Left colon (tissue), 2 donors: ENCODE results near the gene FBXO5. TPM values are rescaled to one million over a fixed set of nuclear protein-coding genes. Genes with fewer than 3 reads are reported as not detected.
A peak's percentile ranks its signal among the peaks of the same experiment; 100 is the strongest.

Source experiments
- ATAC-seq: fragments of 200-7000 bp; cut with Tn5 transposase; one replicate; pipeline ENCODE4 v1.9.1; 2020; ENCODE audit warnings: mild to moderate bottlenecking, moderate library complexity
- DNase-seq, 2 donors: peaks; one replicate each; pipeline ENCODE4 v3.0.0-alpha.2; 2020
- intact Hi-C, 2 donors: fragments of 100-400 bp; cut with DNase I in 1 of 2; cut with micrococcal nuclease in 1 of 2; formaldehyde crosslinking; loops; one replicate each; pipeline versions ENCODE4 v1.11.2 to v1.14.0; 2022; cut with DNase I, micrococcal nuclease
- long read RNA-seq: library from polyadenylated mRNA; unstranded; transcript quantifications from one replicate; pipeline ENCODE4 v2.0.0, GENCODE V29; 2021
- total RNA-seq, 2 donors: library from RNA; stranded (reverse); fragmentation: NEBNext Ultra II Directional; extraction: Animal tissue kit (Norgen Biotek cat#: 25700); gene quantifications; one replicate each; pipeline ENCODE4 v1.2.1, GENCODE V29; 2021
- donor health status: DM: no; HTN: no; CAD: no.
- donor health status: DM: yes; HTN: yes; CAD: no.

FBXO5 gene, protein sequence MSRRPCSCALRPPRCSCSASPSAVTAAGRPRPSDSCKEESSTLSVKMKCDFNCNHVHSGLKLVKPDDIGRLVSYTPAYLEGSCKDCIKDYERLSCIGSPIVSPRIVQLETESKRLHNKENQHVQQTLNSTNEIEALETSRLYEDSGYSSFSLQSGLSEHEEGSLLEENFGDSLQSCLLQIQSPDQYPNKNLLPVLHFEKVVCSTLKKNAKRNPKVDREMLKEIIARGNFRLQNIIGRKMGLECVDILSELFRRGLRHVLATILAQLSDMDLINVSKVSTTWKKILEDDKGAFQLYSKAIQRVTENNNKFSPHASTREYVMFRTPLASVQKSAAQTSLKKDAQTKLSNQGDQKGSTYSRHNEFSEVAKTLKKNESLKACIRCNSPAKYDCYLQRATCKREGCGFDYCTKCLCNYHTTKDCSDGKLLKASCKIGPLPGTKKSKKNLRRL
- 1 to 10 TPM; 3.7 to 4.5 TPM for total RNA-seq
- long read RNA-seq, partial matches to known transcripts: 2 of 3 reads
- long read RNA-seq, other reads (novel, unspliced or antisense): 0 of 3 reads

GRCh38 chr6:152982904-152983636, at the start of gene FBXO5:
Gene FBXO5, minus strand, starts transcription at chr6:152983041. Its CDS starts 82 bp downstream, at chr6:152982959.
- intact Hi-C loops: no loop called here
- ATAC-seq: peak; percentile 95
- DNase-seq: peak; percentile 97 to 98

DNA sequence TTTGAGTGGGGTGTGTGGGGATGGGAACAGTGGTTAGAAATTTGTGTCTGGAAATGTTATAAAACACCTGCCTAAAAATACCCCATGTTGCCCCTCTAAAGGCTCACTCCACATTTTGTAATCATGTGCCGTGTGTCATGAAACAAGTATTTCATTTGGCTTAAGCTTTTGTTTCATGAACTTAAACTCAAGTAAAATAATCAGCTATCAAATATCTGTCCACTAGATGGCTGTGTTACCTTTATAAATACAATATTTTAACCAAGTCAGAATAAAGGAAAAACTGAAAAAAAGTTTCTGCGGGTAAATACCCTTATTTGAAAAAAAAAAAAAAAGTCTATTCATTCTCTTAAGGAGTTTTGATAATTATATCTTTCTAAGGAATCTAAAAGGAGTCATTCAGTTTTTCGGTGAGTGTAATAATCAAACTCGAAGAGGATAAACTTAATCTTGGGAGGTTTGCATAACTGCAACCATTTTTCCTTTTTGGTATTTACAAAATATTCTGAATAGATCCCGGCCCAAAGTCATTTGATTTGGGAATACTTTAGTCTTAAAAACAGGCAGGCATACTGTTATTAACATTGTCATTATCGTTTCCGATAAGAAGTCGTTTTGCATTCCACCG, 49.5 kb upstream of the FBXO5 start:
- intact Hi-C loops: loop anchor here (5.0 to 10.0 kb wide), 2 partner anchors 480 to 482 kb away; no protein-coding TSS in a partner anchor
- ATAC-seq (peak; percentile 42), DNase-seq (no peak)

GRCh38 chr6:153031335-153031955, 48.6 kb upstream of the FBXO5 start:
- ATAC-seq (peak; percentile 71), DNase-seq (no peak)
- intact Hi-C loops: loop anchor here (5.0 to 10.0 kb wide), 2 partner anchors 481 to 483 kb away; no protein-coding TSS in a partner anchor

- ATAC-seq (no peak), DNase-seq (no peak)
- intact Hi-C loops: loop anchor here in 1 of 2 donors (10.0 kb wide), 1 partner anchor 164 kb away; no protein-coding TSS in a partner anchor
Measured at GRCh38 chr6:153028963-153029362, 46.1 kb upstream of the FBXO5 start.

- DNase-seq: no peak
- intact Hi-C loops: loop anchor here in 1 of 2 donors (10.0 kb wide), 1 partner anchor 163 kb away; no protein-coding TSS in a partner anchor
- no peak for ATAC-seq
Measured at GRCh38 chr6:153028286-153028685, 45.4 kb upstream of the FBXO5 start.

GRCh38 chr6:153027480-153027879, 44.6 kb upstream of the FBXO5 start:
- intact Hi-C loops: loop anchor here in 1 of 2 donors (10.0 kb wide), 1 partner anchor 163 kb away; no protein-coding TSS in a partner anchor
- DNase-seq (no peak), ATAC-seq (no peak)

DNA sequence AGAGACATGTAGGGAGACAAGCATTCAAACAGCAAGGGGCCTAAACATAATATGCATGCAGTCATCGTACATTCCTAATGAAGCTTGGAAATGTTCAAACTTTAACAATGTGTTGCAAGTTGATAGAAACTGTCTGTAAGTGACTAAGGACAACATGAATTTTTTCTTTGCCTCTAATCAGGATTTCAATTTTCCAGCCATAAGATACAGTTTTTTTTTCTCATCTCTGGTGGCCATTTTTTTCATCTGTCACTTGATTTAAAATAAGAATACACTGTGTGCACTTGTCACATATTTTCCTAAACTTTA, 41.8 kb upstream of the FBXO5 start:
- ATAC-seq (no peak), DNase-seq (no peak)
- intact Hi-C loops: loop anchor here in 1 of 2 donors (10.0 kb wide), 1 partner anchor 160 kb away; no protein-coding TSS in a partner anchor

DNA sequence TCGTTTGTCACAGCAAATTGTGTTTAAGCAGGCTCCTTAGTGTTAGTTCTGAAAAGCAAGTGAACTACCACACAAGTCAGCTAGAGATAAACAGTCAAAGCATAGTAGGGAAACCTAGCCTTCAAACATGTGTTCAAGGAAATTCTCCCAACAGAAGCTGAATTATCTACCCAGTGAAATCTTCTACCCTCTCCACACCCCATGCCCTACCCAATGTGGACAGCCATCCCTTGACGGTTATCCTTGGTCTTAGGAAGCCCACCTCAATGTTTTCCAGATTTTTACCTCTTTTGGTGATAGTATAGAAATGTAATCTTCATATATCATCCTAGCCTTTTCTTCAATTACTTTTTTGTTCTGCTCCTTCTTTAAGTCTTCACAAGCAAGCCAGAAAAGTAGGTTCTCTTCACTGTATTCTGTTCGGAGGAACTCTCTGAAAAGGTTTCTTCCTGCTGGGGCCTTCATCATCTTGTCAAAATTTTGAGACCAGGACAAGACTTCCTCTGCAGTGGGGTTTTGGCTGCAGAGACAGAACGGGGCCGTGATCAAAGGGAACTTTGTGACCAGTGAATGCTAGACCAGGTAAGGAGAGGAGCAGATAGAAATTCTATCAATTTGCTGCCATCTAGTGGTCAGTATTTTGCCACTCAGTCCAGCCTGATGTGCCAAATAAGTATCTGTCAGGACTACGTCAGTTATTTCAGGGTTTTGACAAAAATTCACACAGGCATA, 41.3 kb upstream of the FBXO5 start:
- ATAC-seq: peak; percentile 80
- peak in 1 of 2 donors; percentile 11 for DNase-seq
- intact Hi-C loops: loop anchor here in 1 of 2 donors (10.0 kb wide), 1 partner anchor 159 kb away; no protein-coding TSS in a partner anchor

GRCh38 chr6:153018355-153018754, 35.5 kb upstream of the FBXO5 start:
- intact Hi-C loops: no loop called here
- DNase-seq (no peak), ATAC-seq (no peak)

- intact Hi-C loops: no loop called here
- DNase-seq: no peak
- no peak for ATAC-seq
Measured at GRCh38 chr6:153016846-153017245, 34.0 kb upstream of the FBXO5 start.

GRCh38 chr6:153015094-153015640, 32.3 kb upstream of the FBXO5 start:
- DNase-seq (no peak), ATAC-seq (no peak)
- intact Hi-C loops: no loop called here

- DNase-seq (no peak), ATAC-seq (no peak)
- intact Hi-C loops: no loop called here
Measured at GRCh38 chr6:153013438-153013837, 30.6 kb upstream of the FBXO5 start.

DNA sequence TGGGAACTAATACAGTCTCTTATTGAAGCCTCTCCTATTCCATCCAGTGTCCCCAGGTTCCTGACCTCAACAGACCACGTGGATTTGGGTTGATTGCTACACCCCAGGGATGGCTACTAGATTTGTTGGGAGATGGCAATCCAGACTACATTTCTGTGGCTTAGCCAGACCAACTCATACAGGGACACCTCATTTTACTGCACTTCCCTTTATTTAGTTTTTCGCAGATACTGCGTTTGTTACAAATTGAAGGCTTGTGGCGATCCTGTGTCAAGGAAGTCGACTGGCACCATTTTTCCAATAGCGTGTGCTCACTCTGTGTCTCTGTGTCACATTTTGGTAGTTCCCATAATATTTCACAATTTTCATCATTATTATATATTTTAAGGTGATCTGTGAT, 30.0 kb upstream of the FBXO5 start:
- intact Hi-C loops: no loop called here
- ATAC-seq (no peak), DNase-seq (no peak)

DNA sequence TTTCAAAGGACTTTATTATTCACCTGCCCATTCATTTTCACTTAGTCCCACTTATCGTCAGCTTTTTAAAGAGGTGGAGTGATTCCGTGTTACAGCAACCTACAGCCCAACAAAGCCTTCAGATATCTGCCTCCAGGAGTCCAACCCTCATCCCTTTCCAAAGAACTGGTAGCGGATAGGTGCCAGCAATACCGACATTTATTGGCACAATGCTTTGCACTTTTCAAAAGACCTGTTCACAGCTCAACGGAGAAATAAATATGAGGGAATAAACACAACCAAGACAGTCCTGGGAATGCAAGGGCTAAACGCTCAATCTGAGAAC, 20.5 kb upstream of the FBXO5 start:
- DNase-seq: no peak
- intact Hi-C loops: no loop called here
- peak; percentile 17 for ATAC-seq

DNA sequence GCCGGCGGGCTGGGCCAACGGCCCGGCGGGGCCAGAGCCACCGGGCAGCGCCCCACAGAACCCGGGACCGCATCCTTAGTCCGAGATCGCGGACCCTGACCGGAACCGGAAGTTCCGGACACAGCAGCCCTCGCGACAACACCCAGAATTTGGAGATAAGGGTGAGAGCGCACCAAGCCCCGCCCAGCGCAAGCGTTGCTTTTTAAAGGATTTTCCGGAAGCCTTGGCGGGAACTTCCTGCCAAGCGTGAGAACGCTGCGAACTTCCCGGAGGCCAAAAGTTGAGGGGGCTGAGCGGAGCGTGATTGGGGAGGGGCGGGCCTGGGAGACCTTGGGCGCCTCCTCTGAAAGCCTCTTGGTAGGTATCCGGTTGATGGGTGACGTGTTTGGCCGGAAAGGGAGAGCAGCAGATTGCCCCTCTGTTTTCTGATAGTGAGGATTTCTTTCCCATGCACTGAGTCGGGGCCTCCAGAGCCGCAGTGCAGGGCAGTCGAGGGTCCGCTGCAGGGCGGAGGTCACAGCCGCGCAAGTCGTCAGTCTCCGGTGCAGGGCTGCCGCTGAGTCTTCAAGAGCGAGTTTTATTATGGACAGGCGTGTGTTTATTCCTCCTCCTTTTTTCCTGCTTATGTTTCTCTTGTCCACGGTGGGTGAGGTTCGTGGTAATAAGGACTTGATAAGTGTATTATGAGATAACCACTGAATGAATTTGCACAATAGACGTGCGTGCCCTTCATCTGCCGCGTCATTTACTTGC, 19.9 kb upstream of the FBXO5 start, which contains the start of gene MTRF1L:
Gene MTRF1L, minus strand, starts transcription at position 97 of the 753 bp plus-strand sequence. Its CDS starts 24 bp downstream, at position 73.
- intact Hi-C loops: no loop called here
- ATAC-seq: peak; percentile 98
- peak; percentile 95 to 96 for DNase-seq

DNA sequence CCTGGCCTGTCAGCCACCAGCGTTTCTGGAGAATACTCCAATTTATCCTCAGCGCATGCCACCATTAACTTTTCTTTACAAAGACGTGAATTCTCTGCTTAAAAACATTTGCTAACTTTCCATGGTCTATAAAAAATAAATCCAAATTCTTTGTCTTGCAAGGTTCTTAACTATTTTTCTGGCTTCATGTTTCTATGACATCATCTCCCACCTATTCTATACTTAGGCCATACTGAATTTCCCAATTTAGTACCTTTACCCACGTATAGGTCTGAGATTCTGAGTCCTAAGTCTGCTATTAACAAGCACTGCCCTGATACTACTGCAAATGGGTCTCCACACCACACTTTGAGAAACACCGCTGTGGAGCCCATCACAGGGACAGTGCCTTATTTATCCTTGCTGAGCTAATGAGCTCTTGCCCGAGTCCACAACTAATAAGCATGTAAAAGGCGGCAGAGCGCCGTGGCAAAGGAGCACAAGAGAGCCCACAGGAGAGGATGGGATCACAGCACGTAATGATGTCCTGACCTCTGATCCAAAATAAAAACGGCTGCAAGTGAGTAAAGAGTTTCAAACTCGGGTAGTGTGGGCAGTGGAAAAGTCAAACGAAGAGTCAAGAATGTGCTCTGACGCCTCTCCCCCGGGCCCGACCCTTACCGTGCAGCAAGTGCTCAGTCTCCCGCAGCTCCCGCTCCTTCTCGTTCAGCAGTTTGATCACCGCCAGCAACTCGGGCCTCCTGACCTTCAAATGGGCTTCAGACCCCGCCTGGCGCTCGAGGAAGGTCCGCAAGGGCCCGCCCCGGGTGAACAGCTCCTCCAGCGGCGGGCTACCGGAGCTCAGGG, 19.1 kb upstream of the FBXO5 start:
- ATAC-seq (peak; percentile 26), DNase-seq (peak; percentile 26 to 31)
- intact Hi-C loops: no loop called here
